A549 (cell line): ENCODE measurements around the gene HBZ.

Experiments used
- CTCF ChIP-seq: fragments of >200 bp; sonication (Bioruptor Twin); formaldehyde crosslinking; IDR thresholded peaks from 3 replicates; pipeline ENCODE4 v1.5.1; 2016
- ELK1 ChIP-seq: fragments of 150-350 bp; IDR thresholded peaks from 2 replicates; pipeline ENCODE4 v1.6.1; 2014; ENCODE audit warnings: low read depth, mild to moderate bottlenecking, low read length
- EP300 ChIP-seq, 2 experiments: fragments of >200 bp; sonication (Bioruptor Twin); formaldehyde crosslinking; IDR thresholded peaks; 2 replicates in 1 of 2; 3 replicates in 1 of 2; pipeline ENCODE4 v1.6.1; 2016 to 2017
- ESRRA ChIP-seq: fragments of 150-350 bp; IDR thresholded peaks from 2 replicates; pipeline ENCODE4 v1.6.1; 2014; ENCODE audit warnings: mild to moderate bottlenecking, low read length, borderline replicate concordance
- JUNB ChIP-seq: fragments of >200 bp; sonication (Bioruptor Twin); formaldehyde crosslinking; IDR thresholded peaks from 2 replicates; pipeline ENCODE4 v1.6.1; 2016
- RAD21 ChIP-seq, 2 experiments: fragments of >200 bp in 1 of 2; sonication (Bioruptor Twin) in 1 of 2; formaldehyde crosslinking in 1 of 2; IDR thresholded peaks in 1 of 2; conservative IDR thresholded peaks in 1 of 2; 2 replicates in 1 of 2; 3 replicates in 1 of 2; pipeline ENCODE4 v1.6.1; 2012 to 2018; ENCODE audit warnings: inconsistent platforms in 1 of 2
- RNF2 ChIP-seq: fragments of 200-600 bp; sonication (generic); IDR thresholded peaks from 2 replicates; pipeline ENCODE4 v1.6.1; 2016; ENCODE audit warnings: low read depth, mild to moderate bottlenecking, antibody characterized with exemption, moderate library complexity, borderline replicate concordance

- TF ChIP-seq CTCF (no peak), EP300 (IDR thresholded peaks at IDR 0.05) (no peak), ELK1 (no peak), ESRRA (no peak), RNF2 (no peak), RAD21 (conservative IDR thresholded peaks at IDR 0.05 in 1 of 2, IDR thresholded peaks at IDR 0.05 in 1 of 2) (no peak), JUNB (no peak)
These were observed 10.0 kb upstream of the HBZ start for GRCh38 chr16:142405-142967.
